Breast epithelium (tissue), 3 donors: Measurements from ENCODE around the gene DCST2.

Experiments used
- POLR2A ChIP-seq: fragments of 450-650 bp; IDR thresholded peaks from one replicate; pipeline ENCODE4 v1.6.1; 2016; ENCODE audit warnings: antibody characterized with exemption, mild to moderate bottlenecking, moderate library complexity
- POLR2AphosphoS5 ChIP-seq, 3 donors: sonication (generic); formaldehyde crosslinking; IDR thresholded peaks; one replicate each; pipeline ENCODE4 v1.6.1; 2017; ENCODE audit warnings: antibody characterized with exemption in 3 of 3
- TF ChIP-seq, protein P1 (sequence below), 3 donors: fragments of 450-650 bp; IDR thresholded peaks; one replicate each; pipeline ENCODE4 v1.5.1; 2016 to 2017; ENCODE audit warnings: antibody characterized with exemption in 3 of 3, mild to moderate bottlenecking in 3 of 3, moderate library complexity in 3 of 3

DNA sequence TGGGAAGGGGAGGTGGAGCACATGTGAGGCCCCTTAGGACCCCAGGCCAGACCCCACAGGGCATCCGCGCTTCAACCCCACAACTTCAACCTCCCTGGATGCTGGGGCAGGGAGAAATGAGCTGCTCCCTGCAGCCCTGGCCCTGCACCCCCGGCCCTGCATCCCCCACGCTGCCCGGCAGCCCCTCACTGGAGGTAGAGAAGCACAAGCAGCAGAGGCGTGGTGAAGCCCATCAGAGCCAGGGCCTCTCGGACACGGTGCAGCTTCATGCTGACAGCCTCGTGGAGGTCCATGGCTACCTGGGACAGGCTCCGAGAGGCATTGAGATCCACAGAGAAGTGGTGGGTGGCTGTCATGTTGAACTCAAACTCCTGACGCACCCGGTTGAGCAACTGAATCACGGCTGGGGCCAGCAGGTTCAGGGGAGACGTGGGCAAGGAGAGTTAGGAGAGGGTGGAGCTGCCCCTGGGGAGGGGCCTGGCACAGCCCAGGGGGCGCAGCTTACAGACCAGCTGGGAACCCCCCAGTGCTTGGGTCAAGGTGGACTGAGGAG is 3.3 kb downstream of the DCST2 start:
- TF ChIP-seq POLR2A (no peak), POLR2AphosphoS5 (IDR thresholded peaks at IDR 0.05) (no peak)
- TF ChIP-seq, protein P1, sequence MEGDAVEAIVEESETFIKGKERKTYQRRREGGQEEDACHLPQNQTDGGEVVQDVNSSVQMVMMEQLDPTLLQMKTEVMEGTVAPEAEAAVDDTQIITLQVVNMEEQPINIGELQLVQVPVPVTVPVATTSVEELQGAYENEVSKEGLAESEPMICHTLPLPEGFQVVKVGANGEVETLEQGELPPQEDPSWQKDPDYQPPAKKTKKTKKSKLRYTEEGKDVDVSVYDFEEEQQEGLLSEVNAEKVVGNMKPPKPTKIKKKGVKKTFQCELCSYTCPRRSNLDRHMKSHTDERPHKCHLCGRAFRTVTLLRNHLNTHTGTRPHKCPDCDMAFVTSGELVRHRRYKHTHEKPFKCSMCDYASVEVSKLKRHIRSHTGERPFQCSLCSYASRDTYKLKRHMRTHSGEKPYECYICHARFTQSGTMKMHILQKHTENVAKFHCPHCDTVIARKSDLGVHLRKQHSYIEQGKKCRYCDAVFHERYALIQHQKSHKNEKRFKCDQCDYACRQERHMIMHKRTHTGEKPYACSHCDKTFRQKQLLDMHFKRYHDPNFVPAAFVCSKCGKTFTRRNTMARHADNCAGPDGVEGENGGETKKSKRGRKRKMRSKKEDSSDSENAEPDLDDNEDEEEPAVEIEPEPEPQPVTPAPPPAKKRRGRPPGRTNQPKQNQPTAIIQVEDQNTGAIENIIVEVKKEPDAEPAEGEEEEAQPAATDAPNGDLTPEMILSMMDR (IDR thresholded peaks at IDR 0.05) = no peak
